ENCODE data around the gene CAMK1D.

GRCh38 chr10:12534824-12535223 lies 185.5 kb downstream of the CAMK1D start:
- TF ChIP-seq POLR2AphosphoS5 (IDR thresholded peaks at IDR 0.05) (no peak), POLR2A (IDR thresholded peaks at IDR 0.05) (no peak)

Data from stomach (tissue), 4 donors.